Measurements from ENCODE around the gene AOPEP.

AOPEP gene

GRCh38 chr9:94857791-94858190 is 131.3 kb downstream of the AOPEP start:
- no peak for TF ChIP-seq RAD21 (IDR thresholded peaks at IDR 0.05; ENCODE audit: low read depth)
- TF ChIP-seq, protein P1, sequence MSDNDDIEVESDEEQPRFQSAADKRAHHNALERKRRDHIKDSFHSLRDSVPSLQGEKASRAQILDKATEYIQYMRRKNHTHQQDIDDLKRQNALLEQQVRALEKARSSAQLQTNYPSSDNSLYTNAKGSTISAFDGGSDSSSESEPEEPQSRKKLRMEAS (IDR thresholded peaks at IDR 0.05) = no peak
- no peak for TF ChIP-seq TAF1 (IDR thresholded peaks at IDR 0.05; ENCODE audit: low read depth)
- TF ChIP-seq CREB1 (IDR thresholded peaks at IDR 0.05; ENCODE audit: low read depth) = no peak
- TF ChIP-seq NFIC (IDR thresholded peaks at IDR 0.05) = no peak
- no peak for TF ChIP-seq CEBPB (IDR thresholded peaks at IDR 0.05)
- TF ChIP-seq FOXM1 (IDR thresholded peaks at IDR 0.05; ENCODE audit: borderline replicate concordance, low read depth) = no peak
- TF ChIP-seq, protein P2, sequence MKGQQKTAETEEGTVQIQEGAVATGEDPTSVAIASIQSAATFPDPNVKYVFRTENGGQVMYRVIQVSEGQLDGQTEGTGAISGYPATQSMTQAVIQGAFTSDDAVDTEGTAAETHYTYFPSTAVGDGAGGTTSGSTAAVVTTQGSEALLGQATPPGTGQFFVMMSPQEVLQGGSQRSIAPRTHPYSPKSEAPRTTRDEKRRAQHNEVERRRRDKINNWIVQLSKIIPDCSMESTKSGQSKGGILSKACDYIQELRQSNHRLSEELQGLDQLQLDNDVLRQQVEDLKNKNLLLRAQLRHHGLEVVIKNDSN (IDR thresholded peaks at IDR 0.05) = no peak
- TF ChIP-seq, protein P3, sequence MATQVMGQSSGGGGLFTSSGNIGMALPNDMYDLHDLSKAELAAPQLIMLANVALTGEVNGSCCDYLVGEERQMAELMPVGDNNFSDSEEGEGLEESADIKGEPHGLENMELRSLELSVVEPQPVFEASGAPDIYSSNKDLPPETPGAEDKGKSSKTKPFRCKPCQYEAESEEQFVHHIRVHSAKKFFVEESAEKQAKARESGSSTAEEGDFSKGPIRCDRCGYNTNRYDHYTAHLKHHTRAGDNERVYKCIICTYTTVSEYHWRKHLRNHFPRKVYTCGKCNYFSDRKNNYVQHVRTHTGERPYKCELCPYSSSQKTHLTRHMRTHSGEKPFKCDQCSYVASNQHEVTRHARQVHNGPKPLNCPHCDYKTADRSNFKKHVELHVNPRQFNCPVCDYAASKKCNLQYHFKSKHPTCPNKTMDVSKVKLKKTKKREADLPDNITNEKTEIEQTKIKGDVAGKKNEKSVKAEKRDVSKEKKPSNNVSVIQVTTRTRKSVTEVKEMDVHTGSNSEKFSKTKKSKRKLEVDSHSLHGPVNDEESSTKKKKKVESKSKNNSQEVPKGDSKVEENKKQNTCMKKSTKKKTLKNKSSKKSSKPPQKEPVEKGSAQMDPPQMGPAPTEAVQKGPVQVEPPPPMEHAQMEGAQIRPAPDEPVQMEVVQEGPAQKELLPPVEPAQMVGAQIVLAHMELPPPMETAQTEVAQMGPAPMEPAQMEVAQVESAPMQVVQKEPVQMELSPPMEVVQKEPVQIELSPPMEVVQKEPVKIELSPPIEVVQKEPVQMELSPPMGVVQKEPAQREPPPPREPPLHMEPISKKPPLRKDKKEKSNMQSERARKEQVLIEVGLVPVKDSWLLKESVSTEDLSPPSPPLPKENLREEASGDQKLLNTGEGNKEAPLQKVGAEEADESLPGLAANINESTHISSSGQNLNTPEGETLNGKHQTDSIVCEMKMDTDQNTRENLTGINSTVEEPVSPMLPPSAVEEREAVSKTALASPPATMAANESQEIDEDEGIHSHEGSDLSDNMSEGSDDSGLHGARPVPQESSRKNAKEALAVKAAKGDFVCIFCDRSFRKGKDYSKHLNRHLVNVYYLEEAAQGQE (IDR thresholded peaks at IDR 0.05; ENCODE audit: low read depth) = no peak
- no peak for TF ChIP-seq EGR1 (IDR thresholded peaks at IDR 0.05)
- no peak for TF ChIP-seq YY1 (IDR thresholded peaks at IDR 0.05; ENCODE audit: low read depth)

- TF ChIP-seq TCF12 (IDR thresholded peaks at IDR 0.05; ENCODE audit: low read depth) (no peak), TAF1 (IDR thresholded peaks at IDR 0.05; ENCODE audit: low read depth) (no peak), FOXM1 (IDR thresholded peaks at IDR 0.05; ENCODE audit: borderline replicate concordance, low read depth) (no peak), CEBPB (IDR thresholded peaks at IDR 0.05) (no peak), RAD21 (IDR thresholded peaks at IDR 0.05; ENCODE audit: low read depth) (no peak), EGR1 (IDR thresholded peaks at IDR 0.05) (no peak), YY1 (IDR thresholded peaks at IDR 0.05; ENCODE audit: low read depth) (no peak), TEAD4 (IDR thresholded peaks at IDR 0.05) (no peak), CREB1 (IDR thresholded peaks at IDR 0.05; ENCODE audit: low read depth) (no peak), NFIC (IDR thresholded peaks at IDR 0.05) (no peak), EP300 (IDR thresholded peaks at IDR 0.05; ENCODE audit: borderline replicate concordance) (no peak), ZBTB7A (IDR thresholded peaks at IDR 0.05; ENCODE audit: low read depth) (no peak)
- TF ChIP-seq, protein P2 (IDR thresholded peaks at IDR 0.05) = no peak
- TF ChIP-seq, protein P3 (IDR thresholded peaks at IDR 0.05; ENCODE audit: low read depth) = no peak
- TF ChIP-seq, protein P1 (IDR thresholded peaks at IDR 0.05) = no peak
Observed at GRCh38 chr9:94859226-94859625, 132.7 kb downstream of the AOPEP start.

- TF ChIP-seq TAF1 (IDR thresholded peaks at IDR 0.05; ENCODE audit: low read depth) = no peak
- TF ChIP-seq, protein P2 (IDR thresholded peaks at IDR 0.05) = no peak
- TF ChIP-seq ZBTB7A (IDR thresholded peaks at IDR 0.05; ENCODE audit: low read depth) = no peak
- TF ChIP-seq, protein P1 (IDR thresholded peaks at IDR 0.05) = no peak
- TF ChIP-seq TEAD4 (IDR thresholded peaks at IDR 0.05) = no peak
- TF ChIP-seq, protein P3 (IDR thresholded peaks at IDR 0.05; ENCODE audit: low read depth) = no peak
- no peak for TF ChIP-seq EP300 (IDR thresholded peaks at IDR 0.05; ENCODE audit: borderline replicate concordance)
- TF ChIP-seq FOXM1 (IDR thresholded peaks at IDR 0.05; ENCODE audit: borderline replicate concordance, low read depth) = no peak
- no peak for TF ChIP-seq CREB1 (IDR thresholded peaks at IDR 0.05; ENCODE audit: low read depth)
- no peak for TF ChIP-seq TCF12 (IDR thresholded peaks at IDR 0.05; ENCODE audit: low read depth)
- no peak for TF ChIP-seq EGR1 (IDR thresholded peaks at IDR 0.05)
- no peak for TF ChIP-seq NFIC (IDR thresholded peaks at IDR 0.05)
- TF ChIP-seq RAD21 (IDR thresholded peaks at IDR 0.05; ENCODE audit: low read depth) = no peak
- TF ChIP-seq CEBPB (IDR thresholded peaks at IDR 0.05) = no peak
- no peak for TF ChIP-seq YY1 (IDR thresholded peaks at IDR 0.05; ENCODE audit: low read depth)
Observed at GRCh38 chr9:94859891-94860290, 133.4 kb downstream of the AOPEP start.
